Right lobe of liver (tissue), 4 donors: Measurements from ENCODE around the gene ZSCAN21.

Experiments
- CTCF ChIP-seq, 4 donors: fragments of 200-600 bp in 3 of 4; fragments of 450-650 bp in 1 of 4; IDR thresholded peaks; one replicate each; pipeline versions ENCODE4 v1.5.1 to v1.8.0; 2016 to 2022; ENCODE audit warnings: antibody characterized with exemption in 4 of 4, mild to moderate bottlenecking in 2 of 4
- POLR2A ChIP-seq: fragments of 450-650 bp; IDR thresholded peaks from one replicate; pipeline ENCODE4 v1.6.1; 2017; ENCODE audit warnings: antibody characterized with exemption, mild to moderate bottlenecking
- donor health status: DM: no; HTN: no; CAD: no.
- donor health status: DM: no; HTN: no; CAD: no.
- donor health status: DM: no; HTN: yes; CAD: no.

- TF ChIP-seq POLR2A (peak; percentile 27), CTCF (IDR thresholded peaks at IDR 0.05) (no peak)
Observed at GRCh38 chr7:100024020-100024619, 25.5 kb upstream of the ZSCAN21 start.
